Transverse colon (tissue), 4 donors: ENCODE results near the gene CTSO. TPM values are rescaled to one million over a fixed set of nuclear protein-coding genes. Genes with fewer than 3 reads are reported as not detected.

ENCODE experiments used
- DNase-seq: peaks from one replicate; pipeline ENCODE4 v3.0.0-alpha.2; 2019
- H3K27ac ChIP-seq, 4 donors: fragments of 200-600 bp; sonication (generic); 2 replicates each; pipeline ENCODE4 v1.5.1; 2016 to 2018; ENCODE audit warnings: inconsistent platforms in 4 of 4
- H3K27me3 ChIP-seq: fragments of 200-600 bp; sonication (generic); 2 replicates; pipeline ENCODE4 v1.5.1; 2017; ENCODE audit warnings: inconsistent platforms
- H3K36me3 ChIP-seq, 4 donors: fragments of 200-600 bp; sonication (generic); 2 replicates each; pipeline ENCODE4 v1.5.1; 2017 to 2019; ENCODE audit warnings: inconsistent platforms in 4 of 4
- H3K4me1 ChIP-seq, 4 donors: fragments of 200-600 bp; sonication (generic); 2 replicates each; pipeline ENCODE4 v1.5.1; 2017 to 2020; ENCODE audit warnings: inconsistent platforms in 4 of 4
- H3K4me3 ChIP-seq, 4 donors: fragments of 200-600 bp; sonication (generic); 1 replicate in 1 of 4; 2 replicates in 3 of 4; pipeline versions ENCODE4 v1.5.1 to v1.6.1; 2017 to 2019; ENCODE audit warnings: inconsistent platforms in 4 of 4
- H3K9me3 ChIP-seq, 2 donors: fragments of 200-600 bp; sonication (generic); 2 replicates each; pipeline ENCODE4 v1.5.1; 2017 to 2019; ENCODE audit warnings: inconsistent platforms in 2 of 2
- CTCF ChIP-seq, 5 experiments: fragments of 200-600 bp in 3 of 5; fragments of 450-650 bp in 2 of 5; sonication (generic) in 3 of 5; IDR thresholded peaks; 1 replicate in 2 of 5; 2 replicates in 3 of 5; pipeline ENCODE4 v1.5.1; 2016 to 2017; ENCODE audit warnings: antibody characterized with exemption in 5 of 5, inconsistent platforms in 3 of 5, mild to moderate bottlenecking in 2 of 5, moderate library complexity in 1 of 5
- EP300 ChIP-seq: sonication (generic); formaldehyde crosslinking; IDR thresholded peaks from one replicate; pipeline ENCODE4 v1.6.1; 2017; ENCODE audit warnings: antibody characterized with exemption, low read depth
- POLR2A ChIP-seq: fragments of 450-650 bp; IDR thresholded peaks from one replicate; pipeline ENCODE4 v1.6.1; 2016; ENCODE audit warnings: antibody characterized with exemption, mild to moderate bottlenecking, moderate library complexity
- POLR2AphosphoS5 ChIP-seq, 3 donors: sonication (generic); formaldehyde crosslinking; IDR thresholded peaks; one replicate each; pipeline ENCODE4 v1.6.1; 2016; ENCODE audit warnings: antibody characterized with exemption in 3 of 3
- WGBS, 2 donors: methylation state at CpG; one replicate each; pipeline ENCODE4 v1.1.5; 2018; ENCODE audit warnings: low coverage in 1 of 2; 5-methylcytosine and 5-hydroxymethylcytosine counted together
- in situ Hi-C, 4 donors: fragments of 200-750 bp; cut with MboI; loops; one replicate each; pipeline versions ENCODE4 v1.15.0 to v1.15.1; 2017; ENCODE audit warnings: low sequenced_read_pairs in 3 of 4, low pct_ligation_motif_present in 1 of 4, low pct_unique_long_range_greater_than_20kb in 1 of 4
- intact Hi-C: fragments of 100-400 bp; cut with DNase I; formaldehyde crosslinking; loops from one replicate; pipeline ENCODE4 v1.15.1; 2023; ENCODE audit warnings: low total_unique reads
- total RNA-seq, 4 donors: library from RNA; depleted of rRNA; stranded (reverse); fragments of >200 nt; gene quantifications; one replicate each; pipeline ENCODE4 v1.1.0, GENCODE V29; 2016

The CTSO gene
- total RNA-seq, result 10 to 100 TPM in 2 of 4 donors, 1 to 10 TPM in 1, not detected in 1; 8.2 to 18.7 (median 12.5) TPM

- peak; percentile 75 for DNase-seq
- H3K27ac ChIP-seq, result peak within 1 kb of the TSS; percentile 96 to 97 (median 97)
- peaks cover 7 to 29% (median 10%) of the 10 kb centered on the region in 4 donors for H3K4me1 ChIP-seq
- 1% methylated on average over 12 to 53 of the region's 58 CpGs for WGBS, 2 donors
- no peaks in the 10 kb centered on the region for H3K27me3 ChIP-seq
- H3K9me3 ChIP-seq, result no peaks in the 10 kb centered on the region
- peak; percentile 57 for TF ChIP-seq POLR2A
- TF ChIP-seq EP300, result no peak
- peak; percentile 57 to 71 (median 69) for TF ChIP-seq CTCF (IDR thresholded peaks at IDR 0.05)
- peak in 2 of 3 donors; percentile 53 to 73 for TF ChIP-seq POLR2AphosphoS5 (IDR thresholded peaks at IDR 0.05)
- intact Hi-C loops, result loop anchor here (5.0 kb wide), 2 partner anchors 286 to 551 kb away; partner anchors contain the start of gene GUCY1A1
- no peaks in the 10 kb centered on the region for H3K36me3 ChIP-seq
- peak within 1 kb of the TSS; percentile 44 to 78 (median 71) for H3K4me3 ChIP-seq
- in situ Hi-C loops, result loop anchor here in 2 of 4 donors (10.0 to 25.0 kb wide), 2 partner anchors 149 to 1009 kb away; partner anchors contain the start of gene PDGFC (in 1 of the 2)
Observed at GRCh38 chr4:155953151-155954117, at the start of gene CTSO. TSS of gene CTSO (minus strand) at chr4:155953866. CDS start at chr4:155953847, 19 bp downstream.

- TF ChIP-seq POLR2AphosphoS5 (IDR thresholded peaks at IDR 0.05) (no peak), EP300 (no peak), CTCF (IDR thresholded peaks at IDR 0.05) (no peak), POLR2A (no peak)
- Histone ChIP-seq H3K36me3 (no peaks in the 10 kb centered on the region), H3K27ac (no peak overlapping the region), H3K27me3 (no peaks in the 10 kb centered on the region), H3K4me1 (no peaks in the 10 kb centered on the region), H3K9me3 (no peaks in the 10 kb centered on the region), H3K4me3 (no peak overlapping the region)
- no peak for DNase-seq
- intact Hi-C loops (no loop called here), in situ Hi-C loops (no loop called here)
- WGBS, 2 donors, result 60 to 81% methylated on average over 3 of the region's 3 CpGs
Observed at GRCh38 chr4:156000491-156000890, 46.8 kb upstream of the CTSO start.

GRCh38 chr4:155999725-156000124 is 46.1 kb upstream of the CTSO start:
- in situ Hi-C loops, result no loop called here
- Histone ChIP-seq H3K4me3 (no peak overlapping the region), H3K36me3 (no peaks in the 10 kb centered on the region), H3K9me3 (no peaks in the 10 kb centered on the region), H3K27me3 (no peaks in the 10 kb centered on the region), H3K4me1 (no peaks in the 10 kb centered on the region), H3K27ac (no peak overlapping the region)
- 41 to 58% methylated on average over 6 to 7 of the region's 7 CpGs for WGBS, 2 donors
- DNase-seq, result no peak
- TF ChIP-seq CTCF (IDR thresholded peaks at IDR 0.05), result no peak
- no peak for TF ChIP-seq EP300
- TF ChIP-seq POLR2A, result no peak
- no peak for TF ChIP-seq POLR2AphosphoS5 (IDR thresholded peaks at IDR 0.05)
- intact Hi-C loops, result no loop called here

- in situ Hi-C loops (no loop called here), intact Hi-C loops (no loop called here)
- Histone ChIP-seq H3K4me1 (no peaks in the 10 kb centered on the region), H3K36me3 (no peaks in the 10 kb centered on the region), H3K4me3 (no peak overlapping the region), H3K27me3 (no peaks in the 10 kb centered on the region), H3K27ac (no peak overlapping the region), H3K9me3 (no peaks in the 10 kb centered on the region)
- TF ChIP-seq EP300 (no peak), POLR2A (no peak), CTCF (IDR thresholded peaks at IDR 0.05) (no peak), POLR2AphosphoS5 (IDR thresholded peaks at IDR 0.05) (no peak)
- no peak for DNase-seq
Observed at GRCh38 chr4:155995069-155995468, 41.4 kb upstream of the CTSO start.
